ENCODE measurements around the gene ZBTB40. TPM values are rescaled to one million over a fixed set of nuclear protein-coding genes. Genes with fewer than 3 reads are reported as not detected.

The ZBTB40 gene
- total RNA-seq, 1 donor from 2014 or later, result 15.3 TPM

DNA sequence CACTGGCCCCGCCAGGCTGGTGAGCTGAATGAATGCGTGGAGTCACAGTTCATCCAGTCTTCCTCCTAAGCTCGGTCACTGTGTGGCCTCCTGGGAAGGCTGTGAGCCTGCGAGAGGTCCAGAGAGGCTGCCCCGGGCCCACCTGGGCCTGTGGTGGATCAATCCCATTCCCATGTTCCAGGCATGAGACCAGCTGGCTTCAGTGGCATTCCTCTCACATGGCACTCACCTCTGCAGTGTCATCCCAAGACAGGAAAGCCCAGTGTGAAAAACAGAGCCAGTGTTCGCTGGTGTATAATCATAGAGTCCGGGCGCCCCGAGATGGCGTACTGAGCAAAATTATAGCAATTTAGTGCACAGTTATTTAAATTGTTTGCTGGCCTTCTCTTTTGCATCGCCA, 74.0 kb downstream of the ZBTB40 start:
- no peaks in the 10 kb centered on the region for H3K27me3 ChIP-seq (ENCODE audit: insufficient read depth, low read length)
- H3K4me3 ChIP-seq (ENCODE audit: insufficient read depth, low read depth, low read length), result no peak overlapping the region
- FAIRE-seq (no peak), DNase-seq (ENCODE audit: low read depth) (no peak)
- H2AFZ ChIP-seq (ENCODE audit: low read depth, low read length), result no peak overlapping the region
- H3K9ac ChIP-seq (ENCODE audit: low read length), result no peak overlapping the region
- H3K79me2 ChIP-seq (ENCODE audit: insufficient read depth, low read length), result no peaks in the 10 kb centered on the region
- no peak overlapping the region for H3K4me2 ChIP-seq (ENCODE audit: low read length)
- peaks cover 4% of the 10 kb centered on the region for H3K4me1 ChIP-seq (ENCODE audit: insufficient read depth, low read length)
- TF ChIP-seq, protein P1, sequence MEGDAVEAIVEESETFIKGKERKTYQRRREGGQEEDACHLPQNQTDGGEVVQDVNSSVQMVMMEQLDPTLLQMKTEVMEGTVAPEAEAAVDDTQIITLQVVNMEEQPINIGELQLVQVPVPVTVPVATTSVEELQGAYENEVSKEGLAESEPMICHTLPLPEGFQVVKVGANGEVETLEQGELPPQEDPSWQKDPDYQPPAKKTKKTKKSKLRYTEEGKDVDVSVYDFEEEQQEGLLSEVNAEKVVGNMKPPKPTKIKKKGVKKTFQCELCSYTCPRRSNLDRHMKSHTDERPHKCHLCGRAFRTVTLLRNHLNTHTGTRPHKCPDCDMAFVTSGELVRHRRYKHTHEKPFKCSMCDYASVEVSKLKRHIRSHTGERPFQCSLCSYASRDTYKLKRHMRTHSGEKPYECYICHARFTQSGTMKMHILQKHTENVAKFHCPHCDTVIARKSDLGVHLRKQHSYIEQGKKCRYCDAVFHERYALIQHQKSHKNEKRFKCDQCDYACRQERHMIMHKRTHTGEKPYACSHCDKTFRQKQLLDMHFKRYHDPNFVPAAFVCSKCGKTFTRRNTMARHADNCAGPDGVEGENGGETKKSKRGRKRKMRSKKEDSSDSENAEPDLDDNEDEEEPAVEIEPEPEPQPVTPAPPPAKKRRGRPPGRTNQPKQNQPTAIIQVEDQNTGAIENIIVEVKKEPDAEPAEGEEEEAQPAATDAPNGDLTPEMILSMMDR (IDR thresholded peaks at IDR 0.05; ENCODE audit: insufficient read depth, low read depth, low read length), result no peak
- TF ChIP-seq EZH2 (IDR thresholded peaks at IDR 0.05; ENCODE audit: insufficient read depth, low read length), result no peak
- no peak overlapping the region for H3K27ac Mint-ChIP-seq (ENCODE audit: unreplicated experiment)
- peaks cover 39% of the 10 kb centered on the region for H3K36me3 ChIP-seq (ENCODE audit: insufficient read depth, low read length)
- H3K27me3 Mint-ChIP-seq (ENCODE audit: low read depth, unreplicated experiment), result no peaks in the 10 kb centered on the region
- H3K4me3 Mint-ChIP-seq (ENCODE audit: unreplicated experiment), result no peak overlapping the region
- no peaks in the 10 kb centered on the region for H3K9me3 ChIP-seq (ENCODE audit: insufficient read depth, low read depth, low read length)
- peaks cover 6% of the 10 kb centered on the region for H4K20me1 ChIP-seq (ENCODE audit: insufficient read depth, low read length)
- no peaks in the 10 kb centered on the region for H3K9me3 Mint-ChIP-seq (ENCODE audit: unreplicated experiment)
- H3K27ac ChIP-seq (ENCODE audit: low read depth, low read length), result no peak overlapping the region
- H3K4me1 Mint-ChIP-seq (ENCODE audit: low read depth, unreplicated experiment), result peaks cover 2% of the 10 kb centered on the region
- H3K36me3 Mint-ChIP-seq (ENCODE audit: low read depth, unreplicated experiment), result peaks cover 10% of the 10 kb centered on the region

DNA sequence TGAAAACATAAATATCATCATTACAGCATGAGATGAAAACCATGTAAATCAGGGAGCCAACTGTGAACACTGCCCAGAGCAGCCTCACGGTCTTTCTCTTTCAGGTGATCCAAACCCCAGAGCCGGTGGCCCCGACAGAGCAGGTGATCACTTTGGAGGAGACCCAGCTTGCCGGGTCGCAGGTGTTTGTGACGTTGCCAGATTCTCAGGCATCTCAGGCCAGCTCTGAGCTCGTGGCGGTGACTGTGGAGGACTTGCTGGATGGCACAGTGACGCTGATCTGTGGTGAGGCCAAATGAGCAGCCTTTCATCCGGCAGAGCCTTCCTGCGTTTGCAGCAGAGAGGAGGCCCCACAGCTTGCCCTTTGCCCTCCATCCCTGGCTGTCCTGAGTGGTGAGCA, 74.4 kb downstream of the ZBTB40 start:
- Histone ChIP-seq H3K4me2 (ENCODE audit: low read length) (no peak overlapping the region), H3K27ac (ENCODE audit: low read depth, low read length) (no peak overlapping the region), H3K4me1 (ENCODE audit: insufficient read depth, low read length) (peaks cover 4% of the 10 kb centered on the region), H3K36me3 (ENCODE audit: insufficient read depth, low read length) (peaks cover 35% of the 10 kb centered on the region), H3K27me3 (ENCODE audit: insufficient read depth, low read length) (no peaks in the 10 kb centered on the region), H3K9ac (ENCODE audit: low read length) (no peak overlapping the region), H2AFZ (ENCODE audit: low read depth, low read length) (no peak overlapping the region), H4K20me1 (ENCODE audit: insufficient read depth, low read length) (peaks cover 6% of the 10 kb centered on the region), H3K79me2 (ENCODE audit: insufficient read depth, low read length) (no peaks in the 10 kb centered on the region), H3K4me3 (ENCODE audit: insufficient read depth, low read depth, low read length) (no peak overlapping the region), H3K9me3 (ENCODE audit: insufficient read depth, low read depth, low read length) (no peaks in the 10 kb centered on the region)
- FAIRE-seq (no peak), DNase-seq (ENCODE audit: low read depth) (no peak)
- no peak overlapping the region for H3K4me3 Mint-ChIP-seq (ENCODE audit: unreplicated experiment)
- peaks cover 2% of the 10 kb centered on the region for H3K4me1 Mint-ChIP-seq (ENCODE audit: low read depth, unreplicated experiment)
- peaks cover under 1% of the 10 kb centered on the region for H3K27me3 Mint-ChIP-seq (ENCODE audit: low read depth, unreplicated experiment)
- peaks cover 9% of the 10 kb centered on the region for H3K36me3 Mint-ChIP-seq (ENCODE audit: low read depth, unreplicated experiment)
- no peaks in the 10 kb centered on the region for H3K9me3 Mint-ChIP-seq (ENCODE audit: unreplicated experiment)
- TF ChIP-seq, protein P1 (IDR thresholded peaks at IDR 0.05; ENCODE audit: insufficient read depth, low read depth, low read length), result no peak
- TF ChIP-seq EZH2 (IDR thresholded peaks at IDR 0.05; ENCODE audit: insufficient read depth, low read length), result no peak
- H3K27ac Mint-ChIP-seq (ENCODE audit: unreplicated experiment), result no peak overlapping the region

DNA sequence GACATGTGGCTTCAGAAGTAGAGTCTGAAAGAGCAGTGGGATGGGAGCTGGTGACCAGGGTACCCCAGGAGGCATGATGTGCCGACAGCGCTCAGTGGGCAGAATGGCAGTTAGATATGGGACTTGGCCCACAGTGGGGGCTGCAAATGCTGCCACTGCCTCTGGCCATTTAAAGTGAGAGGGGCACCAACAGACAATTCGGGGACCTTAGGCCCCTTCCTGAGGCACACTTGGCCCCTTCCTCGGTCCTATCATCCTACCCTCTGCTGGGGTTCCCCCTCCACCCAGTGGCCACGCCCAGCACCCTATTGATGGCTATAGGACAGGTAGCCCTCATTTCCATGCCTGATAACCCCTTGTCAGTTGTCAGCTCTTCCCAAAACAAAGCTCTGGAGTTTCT, 75.0 kb downstream of the ZBTB40 start:
- Histone ChIP-seq H3K4me1 (ENCODE audit: insufficient read depth, low read length) (peaks cover 4% of the 10 kb centered on the region), H3K4me2 (ENCODE audit: low read length) (no peak overlapping the region), H3K79me2 (ENCODE audit: insufficient read depth, low read length) (no peaks in the 10 kb centered on the region), H3K27me3 (ENCODE audit: insufficient read depth, low read length) (no peaks in the 10 kb centered on the region), H3K9me3 (ENCODE audit: insufficient read depth, low read depth, low read length) (no peaks in the 10 kb centered on the region), H2AFZ (ENCODE audit: low read depth, low read length) (no peak overlapping the region), H3K27ac (ENCODE audit: low read depth, low read length) (no peak overlapping the region), H3K9ac (ENCODE audit: low read length) (no peak overlapping the region), H4K20me1 (ENCODE audit: insufficient read depth, low read length) (peaks cover 6% of the 10 kb centered on the region), H3K36me3 (ENCODE audit: insufficient read depth, low read length) (peaks cover 30% of the 10 kb centered on the region), H3K4me3 (ENCODE audit: insufficient read depth, low read depth, low read length) (no peak overlapping the region)
- no peak for FAIRE-seq
- Mint-ChIP-seq H3K9me3 (ENCODE audit: unreplicated experiment) (no peaks in the 10 kb centered on the region), H3K4me3 (ENCODE audit: unreplicated experiment) (no peak overlapping the region), H3K27ac (ENCODE audit: unreplicated experiment) (no peak overlapping the region), H3K4me1 (ENCODE audit: low read depth, unreplicated experiment) (peaks cover 2% of the 10 kb centered on the region), H3K36me3 (ENCODE audit: low read depth, unreplicated experiment) (peaks cover 7% of the 10 kb centered on the region), H3K27me3 (ENCODE audit: low read depth, unreplicated experiment) (peaks cover 5% of the 10 kb centered on the region)
- DNase-seq (ENCODE audit: low read depth), result no peak
- no peak for TF ChIP-seq EZH2 (IDR thresholded peaks at IDR 0.05; ENCODE audit: insufficient read depth, low read length)
- TF ChIP-seq, protein P1 (IDR thresholded peaks at IDR 0.05; ENCODE audit: insufficient read depth, low read depth, low read length), result no peak

Data from astrocyte (in vitro differentiated cells and primary cell).